Smooth muscle cell (in vitro differentiated cells): ENCODE data around the gene HERC3. TPM values are rescaled to one million over a fixed set of nuclear protein-coding genes. Genes with fewer than 3 reads are reported as not detected.

Source experiments
- DNase-seq: peaks from one replicate; lab custom pipeline; 2025; ENCODE audit not compliant: unreplicated experiment; lab: John Stamatoyannopoulos, UW
- H2AFZ ChIP-seq: fragments of 200-600 bp; sonication (generic); 2 replicates; pipeline ENCODE4 v1.6.0; 2016; ENCODE audit warnings: antibody characterized with exemption, low read depth, mild to moderate bottlenecking
- H3F3A ChIP-seq: fragments of 200-600 bp; sonication (generic); 2 replicates; pipeline ENCODE4 v1.6.0; 2017; ENCODE audit warnings: antibody characterized with exemption, low read depth
- H3K27ac ChIP-seq: fragments of 200-600 bp; sonication (generic); 2 replicates; pipeline ENCODE4 v1.5.1; 2016; ENCODE audit warnings: low read depth, mild to moderate bottlenecking
- H3K27me3 ChIP-seq: fragments of 200-600 bp; sonication (generic); 2 replicates; pipeline ENCODE4 v1.6.1; 2016; ENCODE audit warnings: low read depth, mild to moderate bottlenecking
- H3K36me3 ChIP-seq: fragments of 200-600 bp; sonication (generic); 2 replicates; pipeline ENCODE4 v1.5.1; 2016; ENCODE audit warnings: low read depth
- H3K4me1 ChIP-seq: fragments of 200-600 bp; sonication (generic); 2 replicates; pipeline ENCODE4 v1.5.1; 2016; ENCODE audit warnings: low read depth
- H3K4me2 ChIP-seq: fragments of 200-600 bp; sonication (generic); 2 replicates; pipeline ENCODE4 v1.6.0; 2016; ENCODE audit warnings: mild to moderate bottlenecking
- H3K4me3 ChIP-seq: fragments of 200-600 bp; sonication (generic); 2 replicates; pipeline ENCODE4 v1.5.1; 2016; ENCODE audit warnings: mild to moderate bottlenecking
- H3K79me2 ChIP-seq: fragments of 200-600 bp; sonication (generic); 2 replicates; pipeline ENCODE4 v1.6.0; 2016; ENCODE audit warnings: low read depth, mild to moderate bottlenecking
- H3K9ac ChIP-seq: fragments of 200-600 bp; sonication (generic); 2 replicates; pipeline ENCODE4 v1.6.0; 2016; ENCODE audit warnings: low read depth
- H3K9me3 ChIP-seq: fragments of 200-600 bp; sonication (generic); replicated peaks from 2 replicates; pipeline ENCODE4 v1.5.1; 2016; ENCODE audit warnings: low read depth
- H4K20me1 ChIP-seq: fragments of 200-600 bp; sonication (generic); 2 replicates; pipeline ENCODE4 v1.6.0; 2016; ENCODE audit warnings: low read depth
- WGBS: methylation state at CpG from one replicate; pipeline ENCODE4 v1.1.7; 2016; ENCODE audit warnings: low lambda C conversion rate; 5-methylcytosine and 5-hydroxymethylcytosine counted together
- polyA plus RNA-seq: library from polyadenylated mRNA; unstranded; fragments of >200 nt; fragmentation: Nextera tagmentation; extraction: Ambion mirVana; gene quantifications from 2 replicates; pipeline ENCODE4 v1.2.1, GENCODE V29; 2016
- total RNA-seq: library from RNA; depleted of rRNA; stranded (reverse); fragments of >200 nt; gene quantifications from 2 replicates; pipeline ENCODE4 v1.2.3, GENCODE V29; 2014
- TF ChIP-seq, protein P1 (sequence below): fragments of 200-600 bp; sonication (generic); IDR thresholded peaks from 2 replicates; pipeline ENCODE4 v1.5.1; 2017; ENCODE audit warnings: borderline replicate concordance, mild to moderate bottlenecking, antibody characterized with exemption; ENCODE audit not compliant: insufficient read depth, poor library complexity, severe bottlenecking

Gene HERC3
- total and polyA plus RNA-seq, 2 experiments from 2014 or later: 14.5 to 20.2 TPM

DNA sequence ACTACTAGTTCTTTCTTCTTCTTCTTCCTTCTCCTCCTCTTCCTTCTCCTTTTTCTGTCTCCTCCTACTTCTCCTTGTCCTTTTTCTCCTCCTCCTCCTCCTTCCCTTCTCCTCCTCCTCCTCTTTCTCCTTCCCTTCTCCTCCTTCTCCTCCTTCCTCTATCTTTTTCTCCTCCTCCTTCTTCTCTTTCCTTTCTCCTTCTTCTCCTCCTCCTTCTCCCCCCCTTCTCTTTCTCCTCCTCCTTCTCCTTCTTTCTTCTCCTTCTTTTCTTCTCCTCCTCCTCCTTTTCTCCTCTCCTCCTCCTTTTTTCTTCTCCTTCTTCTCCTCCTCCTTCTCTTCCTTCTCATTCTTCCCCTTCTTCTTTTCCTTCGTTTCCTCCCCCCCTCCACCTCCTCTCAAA is 127.1 kb downstream of the HERC3 start:
- peaks cover 22% of the 10 kb centered on the region for H3K36me3 ChIP-seq
- DNase-seq: no peak
- WGBS: 100% methylated on average over 1 of the region's 1 CpG

DNA sequence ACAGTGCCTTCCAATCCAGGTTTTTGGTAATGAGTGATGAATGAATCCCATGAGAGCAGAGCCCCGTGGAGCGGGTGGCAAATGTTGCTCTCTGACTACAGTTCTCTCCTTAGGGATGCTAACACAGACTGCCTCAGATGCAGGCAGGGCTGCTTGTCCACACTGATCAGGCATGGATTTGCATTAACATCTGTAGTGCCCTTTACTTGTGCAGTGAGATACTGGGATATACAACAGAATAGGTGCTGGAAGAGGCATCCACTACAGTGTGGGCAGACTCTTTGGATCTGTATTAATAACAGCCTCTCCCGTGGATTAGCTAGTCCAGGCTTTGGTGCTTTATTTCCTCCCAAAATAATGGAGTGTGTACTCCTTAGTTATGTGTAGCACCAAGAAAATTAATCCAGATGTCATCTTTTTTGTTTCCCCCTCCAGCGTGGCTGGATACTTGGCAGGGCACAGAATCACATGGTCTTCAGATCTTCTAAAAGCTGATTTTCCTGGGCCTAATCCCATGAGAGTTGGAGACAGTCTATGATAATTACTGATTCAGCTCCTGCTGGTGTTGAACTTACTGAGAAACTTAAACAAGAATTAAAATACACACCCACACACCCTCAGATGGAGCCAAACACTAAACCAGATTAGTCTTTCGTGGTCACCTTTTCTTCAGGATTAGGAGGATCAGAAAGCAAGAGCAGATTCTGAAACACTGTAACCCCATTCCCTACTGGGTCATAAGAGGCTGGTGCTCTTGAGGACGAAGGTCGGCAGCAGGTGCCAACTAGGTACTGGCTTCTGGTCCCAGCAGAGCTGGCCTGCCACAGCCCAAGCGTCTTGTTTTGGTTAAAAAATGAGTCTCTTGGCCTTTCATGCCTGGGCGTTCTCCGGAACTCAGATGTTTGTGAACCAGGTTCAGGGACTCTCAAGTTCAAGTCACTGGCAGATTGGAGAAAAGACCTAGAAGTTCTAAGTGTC is 128.5 kb downstream of the HERC3 start:
- Histone ChIP-seq H3K4me1 (no peaks in the 10 kb centered on the region), H3K79me2 (no peaks in the 10 kb centered on the region), H3K9me3 (peaks cover 16% of the 10 kb centered on the region), H3K27ac (no peak overlapping the region), H4K20me1 (no peaks in the 10 kb centered on the region), H3K9ac (no peak overlapping the region), H3F3A (no peaks in the 10 kb centered on the region), H3K4me3 (no peak overlapping the region), H3K4me2 (no peak overlapping the region), H3K36me3 (peaks cover 22% of the 10 kb centered on the region), H3K27me3 (no peaks in the 10 kb centered on the region), H2AFZ (no peak overlapping the region)
- TF ChIP-seq, protein P1, sequence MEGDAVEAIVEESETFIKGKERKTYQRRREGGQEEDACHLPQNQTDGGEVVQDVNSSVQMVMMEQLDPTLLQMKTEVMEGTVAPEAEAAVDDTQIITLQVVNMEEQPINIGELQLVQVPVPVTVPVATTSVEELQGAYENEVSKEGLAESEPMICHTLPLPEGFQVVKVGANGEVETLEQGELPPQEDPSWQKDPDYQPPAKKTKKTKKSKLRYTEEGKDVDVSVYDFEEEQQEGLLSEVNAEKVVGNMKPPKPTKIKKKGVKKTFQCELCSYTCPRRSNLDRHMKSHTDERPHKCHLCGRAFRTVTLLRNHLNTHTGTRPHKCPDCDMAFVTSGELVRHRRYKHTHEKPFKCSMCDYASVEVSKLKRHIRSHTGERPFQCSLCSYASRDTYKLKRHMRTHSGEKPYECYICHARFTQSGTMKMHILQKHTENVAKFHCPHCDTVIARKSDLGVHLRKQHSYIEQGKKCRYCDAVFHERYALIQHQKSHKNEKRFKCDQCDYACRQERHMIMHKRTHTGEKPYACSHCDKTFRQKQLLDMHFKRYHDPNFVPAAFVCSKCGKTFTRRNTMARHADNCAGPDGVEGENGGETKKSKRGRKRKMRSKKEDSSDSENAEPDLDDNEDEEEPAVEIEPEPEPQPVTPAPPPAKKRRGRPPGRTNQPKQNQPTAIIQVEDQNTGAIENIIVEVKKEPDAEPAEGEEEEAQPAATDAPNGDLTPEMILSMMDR: no peak
- WGBS: 94% methylated on average over 10 of the region's 10 CpGs
- no peak for DNase-seq

More for the DNA sequence above, 127.1 kb downstream of the HERC3 start:
- TF ChIP-seq, protein P1: no peak
- H3K4me1 ChIP-seq: no peaks in the 10 kb centered on the region
- H3K9me3 ChIP-seq: peaks cover 16% of the 10 kb centered on the region
- H3K9ac ChIP-seq: no peak overlapping the region
- H3K79me2 ChIP-seq: no peaks in the 10 kb centered on the region
- no peaks in the 10 kb centered on the region for H3F3A ChIP-seq
- no peak overlapping the region for H3K27ac ChIP-seq
- no peak overlapping the region for H2AFZ ChIP-seq
- H3K4me2 ChIP-seq: no peak overlapping the region
- no peaks in the 10 kb centered on the region for H4K20me1 ChIP-seq
- no peaks in the 10 kb centered on the region for H3K27me3 ChIP-seq
- no peak overlapping the region for H3K4me3 ChIP-seq

DNA sequence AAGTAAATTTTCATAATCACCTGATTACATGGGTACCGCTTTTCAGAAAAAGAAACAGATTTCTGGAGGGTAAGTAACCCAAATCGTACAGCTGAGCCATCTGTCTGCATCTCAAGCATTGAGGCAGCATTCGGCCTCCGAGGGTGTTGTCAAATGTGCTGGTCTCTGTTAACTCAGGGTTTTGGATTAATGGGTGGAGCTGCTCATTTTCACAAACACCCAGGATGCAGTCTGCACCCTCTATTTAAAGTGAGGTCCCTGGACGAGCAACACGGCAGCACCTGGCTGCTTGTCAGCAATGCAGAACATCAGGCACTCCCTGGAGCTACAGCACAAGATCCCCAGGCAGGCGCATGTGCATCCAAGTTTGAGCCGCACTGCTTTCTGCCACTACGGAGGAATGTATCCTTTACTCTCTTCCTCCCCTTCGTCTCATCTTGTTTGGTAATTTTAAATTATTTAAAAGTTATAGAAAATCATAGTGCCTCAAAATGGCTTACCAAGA is 130.0 kb downstream of the HERC3 start:
- Histone ChIP-seq H2AFZ (no peak overlapping the region), H3K9ac (no peak overlapping the region), H3K79me2 (no peaks in the 10 kb centered on the region), H3K4me2 (no peak overlapping the region), H3K4me1 (no peaks in the 10 kb centered on the region), H3F3A (no peaks in the 10 kb centered on the region), H3K9me3 (peaks cover 10% of the 10 kb centered on the region), H3K4me3 (no peak overlapping the region), H3K36me3 (peaks cover 13% of the 10 kb centered on the region), H3K27me3 (no peaks in the 10 kb centered on the region), H4K20me1 (no peaks in the 10 kb centered on the region), H3K27ac (no peak overlapping the region)
- DNase-seq: no peak
- 94% methylated on average over 10 of the region's 10 CpGs for WGBS
- TF ChIP-seq, protein P1: no peak

DNA sequence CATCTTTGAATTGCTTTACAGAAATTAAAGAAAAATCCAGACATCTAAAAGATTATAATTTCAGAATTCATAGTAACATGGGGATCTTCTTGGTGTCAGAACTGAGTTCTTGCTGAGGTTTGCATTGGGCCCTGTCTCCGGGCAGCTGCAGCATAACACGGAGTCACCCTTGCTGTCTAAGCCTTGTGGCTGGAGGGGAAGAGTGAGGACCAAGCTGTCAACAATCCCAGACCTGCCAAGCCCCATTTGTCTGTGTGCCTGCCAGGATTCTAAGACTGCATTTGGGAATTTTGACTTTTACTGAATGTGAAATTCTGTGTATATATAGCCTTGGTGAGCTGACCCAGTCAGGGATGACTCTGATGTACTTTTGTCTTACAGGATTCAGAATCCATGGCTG is 130.5 kb downstream of the HERC3 start:
- Histone ChIP-seq H3K4me2 (no peak overlapping the region), H3K79me2 (no peaks in the 10 kb centered on the region), H3K27ac (no peak overlapping the region), H3K4me1 (no peaks in the 10 kb centered on the region), H2AFZ (no peak overlapping the region), H3K27me3 (no peaks in the 10 kb centered on the region), H3K9ac (no peak overlapping the region), H3K4me3 (no peak overlapping the region), H4K20me1 (no peaks in the 10 kb centered on the region), H3F3A (no peaks in the 10 kb centered on the region), H3K36me3 (peaks cover 8% of the 10 kb centered on the region), H3K9me3 (peaks cover 6% of the 10 kb centered on the region)
- DNase-seq: no peak
- TF ChIP-seq, protein P1: no peak
- 98% methylated on average over 2 of the region's 2 CpGs for WGBS
